MM.1S (cell line): ENCODE data around the gene NELFB.

Experiments used
- DNase-seq: peaks from one replicate; pipeline ENCODE4 v3.0.0-alpha.2; 2015
- H2AFZ ChIP-seq: fragments of 300-600 bp; sonication (generic); 2 replicates; pipeline ENCODE4 v1.6.0; 2016; ENCODE audit warnings: antibody characterized with exemption, low read length
- H3F3A ChIP-seq: fragments of 300-600 bp; sonication (generic); 2 replicates; pipeline ENCODE4 v1.6.1; 2016; ENCODE audit warnings: mild to moderate bottlenecking, antibody characterized with exemption, low read length, moderate library complexity, mixed read lengths; ENCODE audit not compliant: insufficient read depth
- H3K27ac ChIP-seq: fragments of 300-600 bp; sonication (generic); 2 replicates; pipeline ENCODE4 v1.5.1; 2016; ENCODE audit warnings: mild to moderate bottlenecking, low read length
- H3K27me3 ChIP-seq: fragments of 300-600 bp; sonication (generic); replicated peaks from 2 replicates; pipeline ENCODE4 v1.6.0; 2016; ENCODE audit warnings: low read length; ENCODE audit not compliant: insufficient read depth
- H3K36me3 ChIP-seq: fragments of 300-600 bp; sonication (generic); replicated peaks from 2 replicates; pipeline ENCODE4 v1.6.1; 2016; ENCODE audit warnings: mild to moderate bottlenecking, low read length, mixed read lengths; ENCODE audit not compliant: insufficient read depth
- H3K4me1 ChIP-seq: fragments of 300-600 bp; sonication (generic); 2 replicates; pipeline ENCODE4 v1.6.1; 2016; ENCODE audit warnings: low read length, mixed read lengths
- H3K4me2 ChIP-seq: fragments of 300-600 bp; sonication (generic); 2 replicates; pipeline ENCODE4 v1.6.0; 2016; ENCODE audit warnings: low read depth, low read length
- H3K4me3 ChIP-seq: fragments of 300-600 bp; sonication (generic); 2 replicates; pipeline ENCODE4 v1.5.1; 2016; ENCODE audit warnings: low read length, mixed read lengths
- H3K79me2 ChIP-seq: fragments of 300-600 bp; sonication (generic); 2 replicates; pipeline ENCODE4 v1.6.1; 2016; ENCODE audit warnings: mixed run types, low read length, mixed read lengths
- H3K9ac ChIP-seq: fragments of 300-600 bp; sonication (generic); 2 replicates; pipeline ENCODE4 v1.6.1; 2016; ENCODE audit warnings: low read length, mixed read lengths
- H3K9me2 ChIP-seq: fragments of 300-600 bp; sonication (generic); replicated peaks from 2 replicates; pipeline ENCODE4 v1.6.1; 2016; ENCODE audit warnings: mild to moderate bottlenecking, low read length, mixed read lengths; ENCODE audit not compliant: insufficient read depth
- H3K9me3 ChIP-seq: fragments of 300-600 bp; sonication (generic); replicated peaks from 2 replicates; pipeline ENCODE4 v1.6.1; 2016; ENCODE audit warnings: mild to moderate bottlenecking, low read length, mixed read lengths; ENCODE audit not compliant: insufficient read depth
- H4K20me1 ChIP-seq: fragments of 300-600 bp; sonication (generic); 2 replicates; pipeline ENCODE4 v1.6.1; 2016; ENCODE audit warnings: mild to moderate bottlenecking, low read length, moderate library complexity, mixed read lengths; ENCODE audit not compliant: insufficient read depth
- EZH2 ChIP-seq: fragments of 300-600 bp; sonication (generic); optimal IDR thresholded peaks from 2 replicates; pipeline ENCODE3; 2017; ENCODE audit warnings: low read depth, mild to moderate bottlenecking, antibody characterized with exemption, low read length, mixed read lengths
- EZH2phosphoT487 ChIP-seq: fragments of 300-600 bp; sonication (generic); IDR thresholded peaks from 2 replicates; pipeline ENCODE4 v1.6.1; 2018; ENCODE audit warnings: antibody characterized with exemption, low read length
- TF ChIP-seq, protein P1 (sequence below): fragments of 300-600 bp; sonication (generic); IDR thresholded peaks from 2 replicates; pipeline ENCODE4 v1.5.1; 2016; ENCODE audit warnings: antibody characterized with exemption, low read length, mixed read lengths

Gene NELFB

DNA sequence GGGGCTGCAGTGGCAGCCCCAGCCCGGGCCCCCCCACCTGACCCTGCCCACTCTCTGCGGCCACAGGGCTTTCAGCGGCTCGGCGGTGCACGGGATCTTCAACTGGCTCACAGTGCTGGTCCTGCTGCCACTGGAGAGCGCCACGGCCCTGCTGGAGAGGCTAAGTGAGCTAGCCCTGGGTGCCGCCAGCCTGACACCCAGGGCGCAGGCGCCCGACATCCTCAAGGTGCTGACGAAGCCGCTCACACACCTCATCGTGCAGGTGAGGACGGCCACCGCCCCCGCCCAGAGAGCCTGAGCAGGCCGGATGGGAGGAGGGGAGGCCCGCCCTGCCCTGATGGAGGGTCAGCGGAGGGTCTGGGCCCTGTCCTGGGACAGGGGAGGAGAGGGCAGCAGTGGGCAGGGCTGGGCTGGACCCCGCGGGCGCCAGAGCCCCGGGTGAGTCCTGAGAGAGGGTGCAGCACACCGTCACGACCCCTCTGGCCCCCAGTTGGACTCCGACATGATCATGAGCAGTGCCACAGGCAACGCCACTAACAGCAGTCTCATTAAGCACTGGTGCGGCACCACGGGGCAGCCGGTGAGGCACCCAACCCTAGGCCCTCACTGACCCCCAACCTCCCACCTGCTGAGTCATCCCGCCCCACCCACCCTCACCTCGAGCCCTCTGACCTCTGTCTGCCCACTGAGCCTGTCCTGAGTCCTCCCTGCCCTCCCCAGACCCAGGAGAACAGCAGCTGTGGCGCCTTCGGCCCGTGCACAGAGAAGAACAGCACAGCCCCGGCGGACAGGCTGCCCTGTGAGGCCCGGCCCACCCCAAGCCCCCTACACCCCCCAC is 21.8 kb upstream of the NELFB start:
- no peak for DNase-seq
- Histone ChIP-seq H3K9me3 (no peaks in the 10 kb centered on the region), H3F3A (no peaks in the 10 kb centered on the region), H3K4me2 (no peak overlapping the region), H3K27ac (no peak overlapping the region), H3K79me2 (no peaks in the 10 kb centered on the region), H2AFZ (no peak overlapping the region), H3K4me3 (no peak overlapping the region), H3K9me2 (no peaks in the 10 kb centered on the region), H3K9ac (no peak overlapping the region), H4K20me1 (no peaks in the 10 kb centered on the region), H3K27me3 (peaks cover 74% of the 10 kb centered on the region), H3K36me3 (no peaks in the 10 kb centered on the region), H3K4me1 (peaks cover 9% of the 10 kb centered on the region; the same call in 1 of the 2 replicates)
- TF ChIP-seq EZH2phosphoT487 (no peak), EZH2 (no peak)
- TF ChIP-seq, protein P1, sequence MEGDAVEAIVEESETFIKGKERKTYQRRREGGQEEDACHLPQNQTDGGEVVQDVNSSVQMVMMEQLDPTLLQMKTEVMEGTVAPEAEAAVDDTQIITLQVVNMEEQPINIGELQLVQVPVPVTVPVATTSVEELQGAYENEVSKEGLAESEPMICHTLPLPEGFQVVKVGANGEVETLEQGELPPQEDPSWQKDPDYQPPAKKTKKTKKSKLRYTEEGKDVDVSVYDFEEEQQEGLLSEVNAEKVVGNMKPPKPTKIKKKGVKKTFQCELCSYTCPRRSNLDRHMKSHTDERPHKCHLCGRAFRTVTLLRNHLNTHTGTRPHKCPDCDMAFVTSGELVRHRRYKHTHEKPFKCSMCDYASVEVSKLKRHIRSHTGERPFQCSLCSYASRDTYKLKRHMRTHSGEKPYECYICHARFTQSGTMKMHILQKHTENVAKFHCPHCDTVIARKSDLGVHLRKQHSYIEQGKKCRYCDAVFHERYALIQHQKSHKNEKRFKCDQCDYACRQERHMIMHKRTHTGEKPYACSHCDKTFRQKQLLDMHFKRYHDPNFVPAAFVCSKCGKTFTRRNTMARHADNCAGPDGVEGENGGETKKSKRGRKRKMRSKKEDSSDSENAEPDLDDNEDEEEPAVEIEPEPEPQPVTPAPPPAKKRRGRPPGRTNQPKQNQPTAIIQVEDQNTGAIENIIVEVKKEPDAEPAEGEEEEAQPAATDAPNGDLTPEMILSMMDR = no peak

DNA sequence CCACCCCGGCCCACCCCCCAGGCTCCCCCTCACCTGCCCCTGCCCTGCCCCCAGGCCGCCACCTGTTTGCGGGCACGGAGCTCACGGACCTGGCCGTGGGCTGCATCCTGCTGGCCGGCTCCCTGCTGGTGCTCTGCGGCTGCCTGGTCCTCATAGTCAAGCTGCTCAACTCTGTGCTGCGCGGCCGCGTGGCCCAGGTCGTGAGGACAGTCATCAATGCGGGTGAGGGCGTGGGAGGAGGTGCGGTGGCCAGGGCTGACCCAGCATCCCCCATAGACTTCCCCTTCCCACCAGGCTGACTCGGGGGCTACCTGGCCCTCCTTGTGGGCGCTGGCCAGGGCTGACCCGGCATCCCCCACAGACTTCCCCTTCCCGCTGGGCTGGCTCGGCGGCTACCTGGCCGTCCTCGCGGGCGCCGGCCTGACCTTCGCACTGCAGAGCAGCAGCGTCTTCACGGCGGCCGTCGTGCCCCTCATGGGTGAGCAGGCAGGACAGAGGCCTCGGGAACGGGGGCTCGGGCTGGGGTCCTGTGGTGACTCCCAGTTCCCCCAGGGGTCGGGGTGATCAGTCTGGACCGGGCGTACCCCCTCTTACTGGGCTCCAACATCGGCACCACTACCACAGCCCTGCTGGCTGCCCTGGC is 21.0 kb upstream of the NELFB start:
- Histone ChIP-seq H3K9me2 (no peaks in the 10 kb centered on the region), H3K27ac (no peak overlapping the region), H3K9ac (no peak overlapping the region), H3F3A (no peaks in the 10 kb centered on the region), H3K4me1 (peaks cover 9% of the 10 kb centered on the region; the same call in 1 of the 2 replicates), H3K9me3 (no peaks in the 10 kb centered on the region), H2AFZ (no peak overlapping the region), H3K79me2 (peaks cover 7% of the 10 kb centered on the region), H4K20me1 (no peaks in the 10 kb centered on the region), H3K27me3 (peaks cover 66% of the 10 kb centered on the region), H3K4me2 (no peak overlapping the region), H3K36me3 (no peaks in the 10 kb centered on the region), H3K4me3 (no peak overlapping the region)
- DNase-seq = no peak
- no peak for TF ChIP-seq EZH2phosphoT487
- TF ChIP-seq, protein P1 = no peak
- no peak for TF ChIP-seq EZH2

DNA sequence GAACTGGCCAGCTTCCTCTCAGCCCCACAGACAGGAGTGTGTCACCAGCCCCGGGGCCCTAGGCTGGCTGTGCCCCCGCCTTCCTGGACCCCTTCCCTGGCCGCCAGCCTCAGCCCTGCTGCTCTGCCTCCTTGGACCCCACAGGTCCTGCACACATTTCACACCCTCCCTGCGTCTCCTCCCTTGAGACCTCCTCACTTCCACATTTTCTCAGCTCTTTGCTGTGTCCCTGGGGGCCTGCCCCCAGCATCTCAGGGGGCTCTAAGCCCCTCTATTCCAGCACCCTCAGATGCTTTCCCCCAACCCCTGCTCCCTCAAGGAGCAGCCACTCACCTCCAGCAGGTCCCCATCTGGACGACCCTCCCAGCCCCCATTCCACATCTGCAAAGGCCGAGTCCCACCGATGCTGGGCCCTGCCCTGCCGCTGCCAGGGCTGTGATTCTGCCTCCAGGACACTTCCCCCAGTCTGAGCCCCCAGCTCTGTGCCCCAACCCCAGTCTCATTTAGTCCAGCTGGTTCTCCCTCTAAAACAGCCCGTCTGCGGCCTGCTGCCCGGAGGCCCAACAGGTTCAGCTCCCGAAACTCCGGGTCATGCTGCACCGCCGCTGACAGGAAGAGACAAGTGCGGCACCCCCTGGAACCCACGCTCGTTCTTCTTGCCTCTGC is 20.2 kb upstream of the NELFB start:
- Histone ChIP-seq H3K4me3 (no peak overlapping the region), H3K36me3 (no peaks in the 10 kb centered on the region), H3F3A (peaks cover 2% of the 10 kb centered on the region; the same call in 1 of the 2 replicates), H3K79me2 (peaks cover 13% of the 10 kb centered on the region), H3K4me2 (no peak overlapping the region), H3K4me1 (peaks cover 9% of the 10 kb centered on the region; the same call in 1 of the 2 replicates), H3K9me3 (no peaks in the 10 kb centered on the region), H2AFZ (no peak overlapping the region), H4K20me1 (no peaks in the 10 kb centered on the region), H3K9me2 (no peaks in the 10 kb centered on the region), H3K27me3 (peaks cover 58% of the 10 kb centered on the region), H3K9ac (no peak overlapping the region), H3K27ac (no peak overlapping the region)
- DNase-seq = no peak
- TF ChIP-seq, protein P1 = no peak
- TF ChIP-seq EZH2phosphoT487 = no peak
- no peak for TF ChIP-seq EZH2
